Posterior vena cava (tissue), 2 donors: ENCODE data around the gene TMEM50A. TPM values are rescaled to one million over a fixed set of nuclear protein-coding genes. Genes with fewer than 3 reads are reported as not detected.
"Not testable (repeated sequence)": the region's sequence is repeated elsewhere in the genome, so short reads cannot be mapped to it uniquely, and the experiment has no call there.

Source experiments
- DNase-seq: peaks from one replicate; pipeline ENCODE4 v3.0.0-alpha.2; 2020; ENCODE audit warnings: low spot score
- intact Hi-C, 2 donors: fragments of 100-400 bp; cut with DNase I; formaldehyde crosslinking; loops; one replicate each; pipeline versions ENCODE4 v1.14.1 to v1.14.2; 2022 to 2023
- long read RNA-seq, 2 donors: library from polyadenylated mRNA; unstranded; transcript quantifications; one replicate each; pipeline ENCODE4 v2.0.0, GENCODE V29; 2020 to 2021
- total RNA-seq, 2 donors: library from RNA; stranded (reverse); fragmentation: NEBNext Ultra II Directional; extraction: Animal tissue kit (Norgen Biotek cat#: 25700); gene quantifications; one replicate each; pipeline ENCODE4 v1.2.1, GENCODE V29; 2021
- donor health status: DM: yes; HTN: yes; CAD: no.
- donor health status: DM: yes; HTN: yes; CAD: no.

Gene TMEM50A
- total RNA-seq, result 100 to 1,000 TPM in 1 of 2 donors, 10 to 100 TPM in 1; 91.0 to 112 TPM
- long read RNA-seq, donor 1, transcript TMEM50A-201 (7 exons, 2,683 nt), result major isoform, 28 of 36 reads
- long read RNA-seq, donor 1, partial matches to known transcripts, result 2 of 36 reads
- long read RNA-seq, donor 1, other reads (novel, unspliced or antisense), result 4 of 36 reads
- long read RNA-seq, donor 2, transcript TMEM50A-201 (7 exons, 2,683 nt), result major isoform, 133 of 154 reads
- long read RNA-seq, donor 2, partial matches to known transcripts, result 4 of 154 reads
- long read RNA-seq, donor 2, other reads (novel, unspliced or antisense), result 16 of 154 reads

DNA sequence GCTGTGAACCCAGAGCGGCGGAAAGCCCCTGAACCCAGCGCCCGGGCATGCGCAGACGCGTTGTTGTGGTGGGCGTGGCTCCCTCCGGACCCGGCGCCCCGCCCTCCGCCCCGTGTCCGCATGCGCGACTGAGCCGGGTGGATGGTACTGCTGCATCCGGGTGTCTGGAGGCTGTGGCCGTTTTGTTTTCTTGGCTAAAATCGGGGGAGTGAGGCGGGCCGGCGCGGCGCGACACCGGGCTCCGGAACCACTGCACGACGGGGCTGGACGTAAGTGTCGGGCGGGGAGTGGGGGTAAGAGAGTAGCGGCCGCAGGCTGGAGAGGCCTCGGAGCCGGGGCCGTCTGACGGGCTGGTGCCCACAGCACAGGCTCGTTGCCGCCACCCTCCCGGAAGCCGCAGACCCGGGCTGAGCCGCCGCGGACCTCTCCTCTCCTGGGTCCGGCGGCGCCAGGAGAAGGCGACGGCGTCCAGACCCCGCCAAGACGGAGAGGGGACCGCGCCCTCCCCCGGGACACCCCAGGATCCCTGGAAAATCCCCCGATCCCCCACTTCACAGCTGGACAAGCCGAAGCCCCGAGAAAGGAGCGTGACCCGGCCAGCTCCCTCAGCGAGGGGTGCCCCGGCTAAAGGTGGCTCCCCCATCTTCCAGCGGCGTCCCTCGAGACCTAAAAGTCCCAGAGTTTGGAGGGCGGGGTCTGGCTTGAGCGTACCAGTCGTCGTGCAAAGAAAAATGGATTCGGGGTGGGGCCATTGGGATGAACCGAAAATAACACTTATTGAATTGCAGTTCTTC lies at the start of gene TMEM50A:
TMEM50A (plus strand) TSS at position 147 of the 794 bp plus-strand sequence. CDS start 2,153 bp downstream, outside the sequence.
- intact Hi-C loops, result no loop called here
- peak; percentile 98 for DNase-seq

- intact Hi-C loops, DNase-seq: not testable (repeated sequence)
Observed at GRCh38 chr1:25288573-25289101, 49.5 kb upstream of the TMEM50A start.

DNA sequence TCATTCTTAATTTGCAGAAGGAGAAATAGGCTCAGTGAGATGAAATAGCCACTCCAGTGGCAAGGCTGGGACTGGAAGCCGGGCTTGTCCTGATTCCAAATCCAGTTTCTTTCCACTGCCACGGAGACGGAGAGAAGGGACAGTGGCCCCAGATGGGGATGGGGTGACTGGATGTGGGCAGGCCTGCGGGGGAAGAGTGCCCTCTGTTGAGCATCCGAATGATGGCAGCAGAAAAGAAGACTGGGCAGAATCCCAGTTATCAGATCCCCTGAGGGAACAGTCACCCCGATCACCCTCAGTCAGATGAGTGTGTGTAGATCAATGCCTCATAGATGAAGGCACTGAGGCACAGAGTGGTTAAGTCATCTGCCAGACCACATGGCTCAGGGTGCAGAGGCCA lies 48.1 kb upstream of the TMEM50A start:
- DNase-seq, intact Hi-C loops: not testable (repeated sequence)

GRCh38 chr1:25293426-25293825 lies 44.7 kb upstream of the TMEM50A start:
- DNase-seq, result not testable (repeated sequence)

DNA sequence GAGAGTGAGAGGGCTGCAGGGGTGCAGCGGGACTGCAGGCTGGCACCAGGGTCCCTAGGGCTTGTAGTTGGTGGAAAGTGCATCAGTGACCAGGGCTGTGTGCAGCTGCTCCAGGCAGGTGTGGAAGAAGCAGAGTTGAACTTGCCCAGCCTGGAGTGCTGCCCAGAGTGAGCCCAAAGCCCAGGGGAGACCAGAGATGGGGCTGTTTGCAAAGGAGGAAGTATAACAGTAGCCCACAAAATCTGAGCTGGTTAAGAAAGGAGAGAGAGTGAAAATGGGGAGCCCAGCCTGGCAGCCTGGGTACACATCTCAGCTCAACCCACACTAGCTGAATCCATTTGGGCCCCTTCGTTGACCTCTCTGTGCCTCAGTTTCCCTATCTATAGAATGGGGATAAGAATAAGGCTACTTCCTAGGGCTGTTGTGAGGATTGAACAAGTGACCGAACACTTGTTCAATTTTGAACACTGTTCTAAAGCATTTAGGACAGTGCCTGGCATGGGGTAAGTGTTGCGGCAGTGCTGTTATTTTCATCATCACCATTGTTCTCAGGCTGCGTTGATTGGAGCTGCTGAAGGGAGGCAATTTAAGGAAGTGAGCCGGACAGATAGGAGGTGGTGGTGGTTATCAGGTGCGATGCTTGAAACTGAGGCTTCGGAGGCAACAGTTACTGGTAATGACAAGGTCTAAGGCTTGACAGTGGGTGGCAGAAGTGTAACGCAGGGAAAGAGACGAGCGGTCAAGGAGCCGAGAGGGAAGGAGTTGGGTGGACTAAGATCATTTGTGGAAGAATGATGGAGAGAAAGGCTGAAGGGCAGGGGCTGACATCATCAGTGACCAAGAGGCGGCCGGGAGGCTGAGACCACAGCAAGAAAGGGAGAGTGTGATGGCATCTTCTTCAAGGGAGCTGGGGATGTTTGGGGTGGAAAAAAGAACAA lies 43.0 kb upstream of the TMEM50A start:
- DNase-seq, intact Hi-C loops: not testable (repeated sequence)

More at GRCh38 chr1:25293426-25293825, 44.7 kb upstream of the TMEM50A start:
- intact Hi-C loops, result not testable (repeated sequence)

DNA sequence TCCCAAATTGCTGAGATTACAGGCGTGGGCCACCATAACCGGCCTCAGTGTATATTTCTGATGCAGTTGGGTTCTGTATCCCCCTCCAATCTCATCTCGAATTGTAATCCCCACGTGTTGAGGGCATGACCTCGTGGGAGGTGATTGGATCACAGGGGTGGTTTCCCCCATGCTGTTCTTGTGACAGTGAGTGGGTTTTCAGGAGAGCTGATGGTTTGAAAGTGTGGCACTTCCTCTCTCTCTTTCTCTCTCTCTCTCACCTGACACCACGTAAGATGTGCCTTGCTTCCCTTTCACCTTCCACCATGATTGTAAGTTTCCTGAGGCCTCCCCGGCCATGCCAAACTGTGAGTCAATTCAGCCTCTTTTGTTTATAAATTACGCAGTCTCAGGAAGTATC lies 41.6 kb upstream of the TMEM50A start:
- intact Hi-C loops, DNase-seq: not testable (repeated sequence)

GRCh38 chr1:25300729-25301128 lies 37.4 kb upstream of the TMEM50A start:
- intact Hi-C loops, DNase-seq: not testable (repeated sequence)

DNA sequence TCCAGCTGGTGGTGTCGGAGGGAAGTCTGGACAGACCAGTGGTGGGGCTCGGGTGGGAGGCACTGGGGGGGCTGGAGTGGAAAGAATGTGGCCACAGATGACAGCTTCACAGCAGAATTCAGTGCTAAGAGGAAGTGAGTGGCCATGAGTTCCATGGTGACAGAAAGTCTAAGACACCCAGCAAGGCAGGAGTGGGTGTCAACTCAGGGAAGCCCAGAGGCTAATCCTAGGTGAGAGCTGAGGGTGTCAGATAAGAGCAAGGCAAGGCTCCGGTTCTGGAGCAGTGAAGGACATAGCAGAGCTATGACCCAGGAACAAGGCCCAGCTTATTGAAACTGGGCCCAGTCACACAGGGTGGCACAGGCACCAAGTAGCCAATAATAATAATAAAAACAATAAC lies 35.8 kb upstream of the TMEM50A start:
- intact Hi-C loops, DNase-seq: not testable (repeated sequence)

GRCh38 chr1:25304936-25305335 lies 33.2 kb upstream of the TMEM50A start:
- DNase-seq, intact Hi-C loops: not testable (repeated sequence)

DNA sequence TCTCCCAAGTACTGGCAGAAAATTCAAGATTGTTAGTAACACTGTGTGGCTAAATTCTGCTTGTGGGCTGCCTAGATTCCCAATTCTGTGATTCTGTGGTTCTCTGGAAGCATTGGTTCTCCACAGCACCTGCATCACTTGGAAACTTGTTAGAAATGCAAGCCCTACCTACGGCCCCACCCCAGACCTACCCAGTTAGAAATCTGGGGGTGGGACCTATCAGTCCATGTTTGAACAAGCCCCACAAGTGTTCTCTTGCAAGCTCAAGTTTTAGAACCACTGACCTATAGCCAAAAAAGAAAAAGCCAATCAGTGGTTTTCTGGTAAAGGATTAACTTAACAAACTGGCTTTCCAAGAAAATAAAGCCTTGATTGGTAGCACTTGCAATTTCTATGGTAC lies 30.0 kb upstream of the TMEM50A start:
- DNase-seq, intact Hi-C loops: not testable (repeated sequence)

GRCh38 chr1:25309085-25309484 lies 29.0 kb upstream of the TMEM50A start:
- intact Hi-C loops, DNase-seq: not testable (repeated sequence)

GRCh38 chr1:25309486-25309885 lies 28.6 kb upstream of the TMEM50A start:
- DNase-seq, result not testable (repeated sequence)

GRCh38 chr1:25312806-25313470 lies 25.2 kb upstream of the TMEM50A start:
- DNase-seq, intact Hi-C loops: not testable (repeated sequence)

More at GRCh38 chr1:25309486-25309885, 28.6 kb upstream of the TMEM50A start:
- intact Hi-C loops, result not testable (repeated sequence)

DNA sequence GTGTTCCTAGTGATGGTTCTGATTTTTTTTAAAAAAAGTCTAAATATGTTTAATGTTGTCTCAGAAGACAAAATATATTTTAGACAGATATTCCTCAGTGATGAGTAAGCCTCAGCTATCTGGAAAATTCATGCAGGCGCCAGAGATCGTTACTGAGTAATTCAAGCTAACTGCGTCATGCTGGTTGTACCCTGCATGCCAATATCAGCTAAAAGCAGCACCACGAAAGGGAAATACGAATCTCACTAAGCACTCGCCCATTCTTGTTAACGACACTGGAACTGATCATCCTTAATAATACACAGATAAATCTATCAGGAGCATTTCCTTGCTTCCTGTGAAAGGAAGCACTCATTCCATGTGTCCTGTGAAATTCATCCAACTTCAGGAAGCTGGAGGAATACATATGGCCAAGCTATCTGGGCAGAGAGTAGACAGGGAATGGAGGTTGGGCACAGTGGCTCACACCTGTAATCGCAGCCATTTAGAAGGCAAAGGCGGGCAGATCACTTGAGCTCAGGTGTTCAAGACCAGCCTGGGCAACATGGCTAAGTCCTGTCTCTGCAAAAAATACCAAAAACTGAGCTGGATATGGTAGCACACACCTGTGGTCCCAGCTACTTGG lies 17.7 kb upstream of the TMEM50A start:
- intact Hi-C loops, DNase-seq: not testable (repeated sequence)

- intact Hi-C loops, DNase-seq: not testable (repeated sequence)
Observed at GRCh38 chr1:25322127-25322526, 16.0 kb upstream of the TMEM50A start.

DNA sequence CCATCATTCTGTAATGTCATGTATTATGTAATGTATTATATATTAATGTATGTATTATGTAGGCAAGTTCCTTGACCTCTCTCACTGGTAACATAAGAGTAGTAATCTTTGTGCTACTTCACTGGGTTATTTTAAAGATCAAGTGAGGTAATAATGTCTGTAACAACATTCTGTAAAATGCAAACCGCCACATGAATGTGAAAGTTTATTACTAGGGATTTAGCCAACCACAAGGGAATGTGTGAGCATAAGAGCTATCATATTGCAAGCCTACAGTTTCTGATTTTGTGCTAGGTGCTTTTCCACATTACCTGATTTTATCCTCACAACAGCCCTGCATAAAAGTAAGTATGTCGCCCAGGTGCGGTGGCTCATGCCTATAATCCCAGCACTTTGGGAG lies 13.7 kb upstream of the TMEM50A start:
- intact Hi-C loops, DNase-seq: not testable (repeated sequence)

DNA sequence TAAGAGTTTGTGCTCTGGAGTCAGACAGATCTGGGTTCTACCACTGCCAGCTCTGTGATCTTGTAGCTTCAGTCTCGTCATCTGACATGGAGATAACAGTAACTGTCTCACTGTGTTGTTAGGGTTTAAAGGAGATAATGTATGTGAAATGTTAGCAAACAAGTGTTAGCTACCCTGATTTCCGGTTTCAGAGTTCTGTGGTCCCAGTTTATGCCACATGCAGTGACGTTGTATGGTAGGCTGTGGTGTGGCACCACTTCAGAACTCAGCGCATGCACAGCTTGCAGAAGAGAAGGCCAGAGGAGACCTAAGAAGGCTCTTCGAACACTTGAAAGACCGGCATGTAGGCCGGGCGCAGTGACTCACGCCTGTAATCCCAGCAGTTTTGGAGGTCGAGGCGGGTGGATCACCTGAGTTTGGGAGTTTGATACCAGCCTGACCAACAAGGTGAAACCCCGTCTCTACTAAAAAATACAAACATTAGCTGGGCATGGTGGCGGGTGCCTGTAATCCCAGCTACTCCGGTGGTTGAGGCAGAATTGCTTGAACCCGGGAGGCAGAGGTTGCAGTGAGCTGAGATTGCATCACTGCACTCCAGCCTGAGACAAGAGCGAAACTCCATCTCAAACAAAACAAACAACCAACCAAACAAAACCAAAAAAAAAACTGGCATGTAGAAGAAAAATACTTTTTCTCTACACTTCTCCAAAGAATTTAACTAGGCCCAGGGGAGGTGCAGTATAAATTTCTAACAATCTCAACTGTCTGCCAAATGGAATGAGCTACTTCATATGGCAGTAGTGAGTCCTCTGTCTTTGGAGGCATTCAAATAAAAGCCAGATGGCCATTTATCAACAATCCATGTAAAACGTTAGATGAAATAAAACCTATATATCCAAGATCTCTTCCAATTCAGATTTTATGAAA lies 10.0 kb upstream of the TMEM50A start:
- DNase-seq, intact Hi-C loops: not testable (repeated sequence)
